Astrocyte (in vitro differentiated cells and primary cell): ENCODE data around the gene ASB2. TPM values are rescaled to one million over a fixed set of nuclear protein-coding genes. Genes with fewer than 3 reads are reported as not detected.

Source experiments
- DNase-seq: peaks from one replicate; pipeline ENCODE4 v3.0.0-alpha.2; 2010; ENCODE audit warnings: low read depth
- FAIRE-seq: peaks from 2 replicates; lab custom pipeline; 2011; peaks lifted over from hg19 to GRCh38; lab: Jason Lieb, UNC
- H2AFZ ChIP-seq: 2 replicates; pipeline ENCODE4 v1.6.0; 2012; ENCODE audit warnings: low read depth, low read length, inconsistent platforms
- H3K27ac ChIP-seq: 2 replicates; pipeline ENCODE4 v1.5.1; 2011; ENCODE audit warnings: low read depth, low read length, inconsistent platforms
- H3K27me3 ChIP-seq: 2 replicates; pipeline ENCODE4 v1.6.0; 2011; ENCODE audit warnings: low read length, inconsistent platforms; ENCODE audit not compliant: insufficient read depth
- H3K36me3 ChIP-seq: 2 replicates; pipeline ENCODE4 v1.5.1; 2011; ENCODE audit warnings: low read length, inconsistent platforms; ENCODE audit not compliant: insufficient read depth
- H3K4me1 ChIP-seq: 2 replicates; pipeline ENCODE4 v1.5.1; 2011; ENCODE audit warnings: low read length, inconsistent platforms; ENCODE audit not compliant: insufficient read depth
- H3K4me2 ChIP-seq: 2 replicates; pipeline ENCODE4 v1.6.0; 2012; ENCODE audit warnings: low read length, inconsistent platforms
- H3K4me3 ChIP-seq: 2 replicates; pipeline ENCODE4 v1.5.1; 2011; ENCODE audit warnings: low read depth, mild to moderate bottlenecking, low read length, inconsistent platforms; ENCODE audit not compliant: insufficient read depth
- H3K79me2 ChIP-seq: 2 replicates; pipeline ENCODE4 v1.6.0; 2012; ENCODE audit warnings: mild to moderate bottlenecking, low read length, inconsistent platforms; ENCODE audit not compliant: insufficient read depth
- H3K9ac ChIP-seq: 2 replicates; pipeline ENCODE4 v1.6.0; 2012; ENCODE audit warnings: mild to moderate bottlenecking, low read length, inconsistent platforms
- H3K9me3 ChIP-seq: 2 replicates; pipeline ENCODE4 v1.5.1; 2012; ENCODE audit warnings: low read depth, mild to moderate bottlenecking, low read length, inconsistent platforms; ENCODE audit not compliant: insufficient read depth
- H4K20me1 ChIP-seq: 2 replicates; pipeline ENCODE4 v1.6.0; 2012; ENCODE audit warnings: low read length, inconsistent platforms; ENCODE audit not compliant: insufficient read depth
- H3K27ac Mint-ChIP-seq: one replicate; pipeline ENCODE4 v1.8.0; 2021; ENCODE audit warnings: mild to moderate bottlenecking, mixed read lengths; ENCODE audit not compliant: unreplicated experiment
- H3K27me3 Mint-ChIP-seq: one replicate; pipeline ENCODE4 v1.8.0; 2021; ENCODE audit warnings: low read depth, mixed read lengths; ENCODE audit not compliant: unreplicated experiment
- H3K36me3 Mint-ChIP-seq: one replicate; pipeline ENCODE4 v1.8.0; 2021; ENCODE audit warnings: low read depth, mixed read lengths; ENCODE audit not compliant: unreplicated experiment
- H3K4me1 Mint-ChIP-seq: one replicate; pipeline ENCODE4 v1.8.0; 2021; ENCODE audit warnings: low read depth, mixed read lengths; ENCODE audit not compliant: unreplicated experiment
- H3K4me3 Mint-ChIP-seq: one replicate; pipeline ENCODE4 v1.8.0; 2021; ENCODE audit warnings: mild to moderate bottlenecking, moderate library complexity, mixed read lengths; ENCODE audit not compliant: unreplicated experiment
- H3K9me3 Mint-ChIP-seq: one replicate; pipeline ENCODE4 v1.8.0; 2021; ENCODE audit warnings: mild to moderate bottlenecking, mixed read lengths; ENCODE audit not compliant: unreplicated experiment
- EZH2 ChIP-seq: IDR thresholded peaks from 2 replicates; pipeline ENCODE4 v1.6.1; 2012; ENCODE audit warnings: mild to moderate bottlenecking, low read length, inconsistent platforms; ENCODE audit not compliant: insufficient read depth
- total RNA-seq: library from RNA; stranded (reverse); gene quantifications from 2 replicates; pipeline ENCODE4 v1.2.1, GENCODE V29; 2021
- TF ChIP-seq, protein P1 (sequence below): IDR thresholded peaks from 2 replicates; pipeline ENCODE4 v1.5.1; 2011; ENCODE audit warnings: low read depth, mild to moderate bottlenecking, inconsistent platforms, low read length, moderate library complexity; ENCODE audit not compliant: insufficient read depth

Gene ASB2
- total RNA-seq, 1 donor from 2014 or later, result 0.25 TPM

DNA sequence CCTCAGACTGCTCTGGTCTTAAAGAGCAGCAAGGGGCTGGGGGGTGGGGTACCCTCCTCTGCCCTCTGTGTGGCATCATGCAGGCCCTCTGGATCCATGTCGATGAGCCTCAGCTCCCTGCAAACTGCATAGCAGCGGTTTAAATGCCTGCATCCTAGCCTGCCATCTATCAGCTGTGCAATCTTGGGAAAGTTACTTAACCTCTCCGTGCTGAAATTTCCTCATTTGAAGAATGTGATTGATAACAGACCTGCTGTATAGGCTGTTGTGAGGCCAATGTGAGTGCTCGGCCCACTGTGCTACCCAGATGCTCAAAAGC lies 45.4 kb downstream of the ASB2 start:
- FAIRE-seq, result no peak
- no peaks in the 10 kb centered on the region for H3K79me2 ChIP-seq
- no peaks in the 10 kb centered on the region for H4K20me1 ChIP-seq
- H3K36me3 ChIP-seq, result no peaks in the 10 kb centered on the region
- no peak for TF ChIP-seq EZH2
- TF ChIP-seq, protein P1, sequence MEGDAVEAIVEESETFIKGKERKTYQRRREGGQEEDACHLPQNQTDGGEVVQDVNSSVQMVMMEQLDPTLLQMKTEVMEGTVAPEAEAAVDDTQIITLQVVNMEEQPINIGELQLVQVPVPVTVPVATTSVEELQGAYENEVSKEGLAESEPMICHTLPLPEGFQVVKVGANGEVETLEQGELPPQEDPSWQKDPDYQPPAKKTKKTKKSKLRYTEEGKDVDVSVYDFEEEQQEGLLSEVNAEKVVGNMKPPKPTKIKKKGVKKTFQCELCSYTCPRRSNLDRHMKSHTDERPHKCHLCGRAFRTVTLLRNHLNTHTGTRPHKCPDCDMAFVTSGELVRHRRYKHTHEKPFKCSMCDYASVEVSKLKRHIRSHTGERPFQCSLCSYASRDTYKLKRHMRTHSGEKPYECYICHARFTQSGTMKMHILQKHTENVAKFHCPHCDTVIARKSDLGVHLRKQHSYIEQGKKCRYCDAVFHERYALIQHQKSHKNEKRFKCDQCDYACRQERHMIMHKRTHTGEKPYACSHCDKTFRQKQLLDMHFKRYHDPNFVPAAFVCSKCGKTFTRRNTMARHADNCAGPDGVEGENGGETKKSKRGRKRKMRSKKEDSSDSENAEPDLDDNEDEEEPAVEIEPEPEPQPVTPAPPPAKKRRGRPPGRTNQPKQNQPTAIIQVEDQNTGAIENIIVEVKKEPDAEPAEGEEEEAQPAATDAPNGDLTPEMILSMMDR, result no peak
- H3K4me3 ChIP-seq, result no peak overlapping the region
- no peak overlapping the region for H3K4me2 ChIP-seq
- no peaks in the 10 kb centered on the region for H3K9me3 ChIP-seq
- H3K27ac ChIP-seq, result no peak overlapping the region
- no peak for DNase-seq
- no peaks in the 10 kb centered on the region for H3K9me3 Mint-ChIP-seq
- H3K4me1 Mint-ChIP-seq, result no peaks in the 10 kb centered on the region
- peaks cover 13% of the 10 kb centered on the region for H3K27me3 ChIP-seq
- H3K36me3 Mint-ChIP-seq, result no peaks in the 10 kb centered on the region
- no peak overlapping the region for H2AFZ ChIP-seq
- H3K27me3 Mint-ChIP-seq, result peaks cover 57% of the 10 kb centered on the region
- no peak overlapping the region for H3K9ac ChIP-seq
- no peak overlapping the region for H3K27ac Mint-ChIP-seq
- no peaks in the 10 kb centered on the region for H3K4me1 ChIP-seq
- H3K4me3 Mint-ChIP-seq, result no peak overlapping the region

DNA sequence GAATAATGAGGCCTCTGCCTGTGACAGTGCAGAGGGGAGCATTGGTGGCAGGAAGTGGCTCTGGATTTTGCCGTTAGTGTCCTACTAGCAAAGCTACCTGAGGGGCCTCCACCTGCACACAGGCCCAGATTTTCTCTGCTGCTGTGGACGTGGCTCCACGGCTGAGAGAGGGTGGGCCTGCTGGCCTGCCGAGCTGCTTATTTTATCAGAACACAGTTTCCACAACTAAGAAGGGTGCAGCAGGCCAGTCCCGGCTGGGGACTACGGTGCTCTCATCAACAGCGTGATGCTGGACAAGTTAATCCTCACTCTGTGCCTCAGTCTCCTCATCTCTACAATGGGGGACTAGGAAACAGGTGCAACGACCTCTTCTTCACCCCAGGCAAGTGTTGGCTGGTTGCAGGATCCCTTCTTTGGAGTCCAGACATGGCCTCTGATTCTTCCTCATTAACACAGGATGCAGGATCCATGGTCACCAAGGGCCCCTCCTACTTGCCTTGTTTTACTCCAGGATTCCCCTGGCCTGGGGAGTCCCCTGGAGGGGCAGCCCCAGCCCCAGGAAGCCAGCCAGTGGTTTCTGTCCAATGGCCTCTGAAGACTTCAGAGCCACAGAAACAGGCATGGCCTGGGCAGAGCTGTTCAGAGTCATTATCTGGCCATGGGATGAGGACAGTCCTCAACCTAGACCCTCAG lies 45.9 kb downstream of the ASB2 start:
- DNase-seq, result no peak
- Histone ChIP-seq H3K9ac (no peak overlapping the region), H3K4me2 (no peak overlapping the region), H3K79me2 (no peaks in the 10 kb centered on the region), H4K20me1 (no peaks in the 10 kb centered on the region), H3K27ac (no peak overlapping the region), H3K36me3 (no peaks in the 10 kb centered on the region), H3K4me3 (no peak overlapping the region), H3K27me3 (peaks cover 15% of the 10 kb centered on the region), H3K4me1 (no peaks in the 10 kb centered on the region), H2AFZ (no peak overlapping the region), H3K9me3 (no peaks in the 10 kb centered on the region)
- Mint-ChIP-seq H3K4me3 (no peak overlapping the region), H3K36me3 (no peaks in the 10 kb centered on the region), H3K9me3 (no peaks in the 10 kb centered on the region), H3K27ac (no peak overlapping the region), H3K4me1 (no peaks in the 10 kb centered on the region), H3K27me3 (peaks cover 54% of the 10 kb centered on the region)
- no peak for FAIRE-seq
- TF ChIP-seq, protein P1, result no peak
- TF ChIP-seq EZH2, result no peak

DNA sequence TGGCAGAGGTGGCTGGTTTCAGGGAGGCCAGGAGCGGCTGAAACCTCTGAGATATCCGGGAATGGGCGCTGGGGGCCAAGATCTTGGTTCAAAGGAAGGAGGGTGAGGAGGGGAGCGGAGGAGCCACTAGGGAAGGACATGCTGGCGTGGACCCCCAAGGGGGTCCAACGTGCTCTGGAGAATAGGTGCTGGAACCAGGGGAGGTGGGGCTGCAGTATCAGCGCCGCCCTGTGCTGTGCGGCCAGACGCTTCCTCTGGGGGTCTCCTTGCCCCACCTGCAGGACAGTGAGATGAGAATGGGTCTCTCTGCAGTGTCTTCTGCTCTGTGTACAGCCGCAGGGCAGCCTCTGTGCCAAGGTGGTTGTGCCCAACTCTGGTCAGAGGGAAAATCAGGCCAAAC lies 46.7 kb downstream of the ASB2 start:
- Mint-ChIP-seq H3K4me3 (no peak overlapping the region), H3K4me1 (no peaks in the 10 kb centered on the region), H3K9me3 (peaks cover 3% of the 10 kb centered on the region), H3K36me3 (no peaks in the 10 kb centered on the region), H3K27ac (no peak overlapping the region), H3K27me3 (peaks cover 55% of the 10 kb centered on the region)
- DNase-seq, result no peak
- TF ChIP-seq EZH2, result no peak
- TF ChIP-seq, protein P1, result no peak
- Histone ChIP-seq H3K27ac (no peak overlapping the region), H3K79me2 (no peaks in the 10 kb centered on the region), H3K4me2 (no peak overlapping the region), H3K36me3 (no peaks in the 10 kb centered on the region), H3K4me3 (no peak overlapping the region), H3K4me1 (no peaks in the 10 kb centered on the region), H2AFZ (no peak overlapping the region), H4K20me1 (no peaks in the 10 kb centered on the region), H3K27me3 (peaks cover 20% of the 10 kb centered on the region), H3K9ac (no peak overlapping the region), H3K9me3 (no peaks in the 10 kb centered on the region)
- no peak for FAIRE-seq
